Sigmoid colon (tissue), 7 donors: ENCODE results near the gene RAB3A. TPM values are rescaled to one million over a fixed set of nuclear protein-coding genes. Genes with fewer than 3 reads are reported as not detected.
A peak's percentile ranks its signal among the peaks of the same experiment; 100 is the strongest.
"Not testable (repeated sequence)": the region's sequence is repeated elsewhere in the genome, so short reads cannot be mapped to it uniquely, and the experiment has no call there.

Experiments
- DNase-seq: peaks from one replicate; pipeline ENCODE4 v3.0.0-alpha.2; 2019
- H3K27ac ChIP-seq, 4 donors: fragments of 200-600 bp; sonication (generic); one replicate each; pipeline ENCODE4 v1.5.1; 2016 to 2019; ENCODE audit warnings: mild to moderate bottlenecking in 1 of 4
- H3K27me3 ChIP-seq, 3 donors: fragments of 200-600 bp; sonication (generic); one replicate each; pipeline ENCODE4 v1.5.1; 2019; ENCODE audit warnings: mild to moderate bottlenecking in 1 of 3
- H3K36me3 ChIP-seq, 4 donors: fragments of 200-600 bp; sonication (generic); one replicate each; pipeline ENCODE4 v1.5.1; 2016 to 2019
- H3K4me1 ChIP-seq, 4 donors: fragments of 200-600 bp; sonication (generic); one replicate each; pipeline ENCODE4 v1.5.1; 2017 to 2019
- H3K4me3 ChIP-seq, 4 donors: fragments of 200-600 bp; sonication (generic); one replicate each; pipeline ENCODE4 v1.5.1; 2017 to 2019; ENCODE audit warnings: mild to moderate bottlenecking in 2 of 4, moderate library complexity in 1 of 4
- H3K9me3 ChIP-seq, 4 donors: fragments of 200-600 bp in 3 of 4; sonication (generic) in 3 of 4; one replicate each; pipeline versions ENCODE4 v1.5.1 to v1.6.1; 2013 to 2019
- EP300 ChIP-seq, 4 donors: sonication (generic); formaldehyde crosslinking; IDR thresholded peaks; one replicate each; pipeline ENCODE4 v1.6.1; 2017; ENCODE audit warnings: antibody characterized with exemption in 4 of 4
- POLR2A ChIP-seq, 2 donors: fragments of 450-650 bp; IDR thresholded peaks; one replicate each; pipeline ENCODE4 v1.6.1; 2016; ENCODE audit warnings: antibody characterized with exemption in 2 of 2, mild to moderate bottlenecking in 2 of 2, moderate library complexity in 2 of 2
- POLR2AphosphoS5 ChIP-seq, 4 donors: sonication (generic); formaldehyde crosslinking; IDR thresholded peaks; one replicate each; pipeline ENCODE4 v1.6.1; 2017; ENCODE audit warnings: antibody characterized with exemption in 4 of 4
- WGBS, 2 donors: extraction: QIAGEN DNeasy Blood & Tissue Kit; methylation state at CpG; one replicate each; pipeline ENCODE4 v1.1.7; 2013; 5-methylcytosine and 5-hydroxymethylcytosine counted together
- intact Hi-C: fragments of 100-400 bp; cut with DNase I; formaldehyde crosslinking; loops from one replicate; pipeline ENCODE4 v1.15.1; 2023
- polyA plus RNA-seq, 3 donors: library from polyadenylated mRNA; stranded (reverse); fragments of 200-250 nt; gene quantifications; one replicate each; pipeline ENCODE4 v1.2.3, GENCODE V29; 2013
- total RNA-seq, 4 donors: library from RNA; depleted of rRNA; stranded (reverse); fragments of >200 nt; gene quantifications; one replicate each; pipeline ENCODE4 v1.1.0, GENCODE V29; 2016
- TF ChIP-seq, protein P1 (sequence below), 4 experiments: fragments of 450-650 bp in 3 of 4; fragments of 200-600 bp in 1 of 4; IDR thresholded peaks; one replicate each; pipeline ENCODE4 v1.5.1; 2016 to 2019; ENCODE audit warnings: antibody characterized with exemption in 4 of 4, mild to moderate bottlenecking in 3 of 4, moderate library complexity in 2 of 4
- donor health status: healthy with polysubstance abuse.
- donor health status: Bipolar disorder and iron deficiency.
- donor health status: healthy.

Gene RAB3A
- total and polyA plus RNA-seq, 7 donors = 0.66 to 4.8 (median 2.2) TPM

DNA sequence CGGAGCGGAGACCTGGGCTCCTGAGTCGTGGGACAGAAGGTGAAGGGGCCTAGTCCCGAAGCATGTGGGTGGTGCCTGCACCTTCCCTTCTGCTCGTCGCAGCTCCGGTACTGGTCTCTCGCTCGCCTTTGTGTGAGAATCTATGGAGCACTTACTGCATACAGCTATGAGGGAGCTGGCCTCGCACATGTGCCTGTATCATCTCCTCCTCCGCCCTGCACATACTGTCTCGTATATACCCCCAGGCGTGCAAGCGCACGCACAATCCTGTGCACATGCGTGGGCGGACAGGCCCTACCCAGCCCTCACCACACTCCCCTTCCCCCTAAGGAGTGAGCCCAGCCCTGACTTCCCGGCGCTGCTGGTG lies 42.2 kb downstream of the RAB3A start:
- H3K9me3 ChIP-seq = no peaks in the 10 kb centered on the region
- H3K27ac ChIP-seq = peak overlapping the region in 2 of 4 donors; percentile 73 to 75
- H3K27me3 ChIP-seq = no peaks in the 10 kb centered on the region
- TF ChIP-seq EP300 (IDR thresholded peaks at IDR 0.05) (no peak), POLR2A (IDR thresholded peaks at IDR 0.05) (no peak), POLR2AphosphoS5 (IDR thresholded peaks at IDR 0.05) (no peak)
- TF ChIP-seq, protein P1, sequence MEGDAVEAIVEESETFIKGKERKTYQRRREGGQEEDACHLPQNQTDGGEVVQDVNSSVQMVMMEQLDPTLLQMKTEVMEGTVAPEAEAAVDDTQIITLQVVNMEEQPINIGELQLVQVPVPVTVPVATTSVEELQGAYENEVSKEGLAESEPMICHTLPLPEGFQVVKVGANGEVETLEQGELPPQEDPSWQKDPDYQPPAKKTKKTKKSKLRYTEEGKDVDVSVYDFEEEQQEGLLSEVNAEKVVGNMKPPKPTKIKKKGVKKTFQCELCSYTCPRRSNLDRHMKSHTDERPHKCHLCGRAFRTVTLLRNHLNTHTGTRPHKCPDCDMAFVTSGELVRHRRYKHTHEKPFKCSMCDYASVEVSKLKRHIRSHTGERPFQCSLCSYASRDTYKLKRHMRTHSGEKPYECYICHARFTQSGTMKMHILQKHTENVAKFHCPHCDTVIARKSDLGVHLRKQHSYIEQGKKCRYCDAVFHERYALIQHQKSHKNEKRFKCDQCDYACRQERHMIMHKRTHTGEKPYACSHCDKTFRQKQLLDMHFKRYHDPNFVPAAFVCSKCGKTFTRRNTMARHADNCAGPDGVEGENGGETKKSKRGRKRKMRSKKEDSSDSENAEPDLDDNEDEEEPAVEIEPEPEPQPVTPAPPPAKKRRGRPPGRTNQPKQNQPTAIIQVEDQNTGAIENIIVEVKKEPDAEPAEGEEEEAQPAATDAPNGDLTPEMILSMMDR (IDR thresholded peaks at IDR 0.05) = no peak
- no peak for DNase-seq
- intact Hi-C loops = loop anchor here (2.0 to 5.0 kb wide), 2 partner anchors 49 to 154 kb away; partner anchors contain the start of gene ARRDC2
- H3K4me3 ChIP-seq = peak overlapping the region in 3 of 4 donors; percentile 40 to 52 (median 50)
- H3K4me1 ChIP-seq = peaks cover 0 to 31% (median 30%) of the 10 kb centered on the region in 4 donors
- H3K36me3 ChIP-seq = peaks cover 7 to 46% (median 26%) of the 10 kb centered on the region in 4 donors
- WGBS, 2 donors = 62 to 71% methylated on average over 19 of the region's 19 CpGs

- no peaks in the 10 kb centered on the region for H3K9me3 ChIP-seq
- peak overlapping the region in 3 of 4 donors; percentile 40 to 52 (median 50) for H3K4me3 ChIP-seq
- DNase-seq = peak; percentile 83
- H3K36me3 ChIP-seq = peaks cover 3 to 42% (median 22%) of the 10 kb centered on the region in 4 donors
- intact Hi-C loops = loop anchor here (2.0 to 5.0 kb wide), 2 partner anchors 48 to 154 kb away; partner anchors contain the start of gene ARRDC2
- no peak for TF ChIP-seq EP300 (IDR thresholded peaks at IDR 0.05)
- TF ChIP-seq POLR2A (IDR thresholded peaks at IDR 0.05) = no peak
- TF ChIP-seq, protein P1 (IDR thresholded peaks at IDR 0.05) = peak in 1 of 4 experiments; percentile 61
- TF ChIP-seq POLR2AphosphoS5 (IDR thresholded peaks at IDR 0.05) = no peak
- H3K4me1 ChIP-seq = peaks cover 0 to 36% (median 35%) of the 10 kb centered on the region in 4 donors
- peak overlapping the region; percentile 71 to 77 (median 74) for H3K27ac ChIP-seq
- 3 to 6% methylated on average over 66 of the region's 66 CpGs for WGBS, 2 donors
- no peaks in the 10 kb centered on the region for H3K27me3 ChIP-seq
Observed at GRCh38 chr19:18160971-18161635, 42.7 kb downstream of the RAB3A start.

- TF ChIP-seq POLR2AphosphoS5 (IDR thresholded peaks at IDR 0.05) = no peak
- no peak for TF ChIP-seq EP300 (IDR thresholded peaks at IDR 0.05)
- TF ChIP-seq, protein P1 (IDR thresholded peaks at IDR 0.05) = no peak
- no peak for TF ChIP-seq POLR2A (IDR thresholded peaks at IDR 0.05)
- 72 to 81% methylated on average over 13 of the region's 13 CpGs for WGBS, 2 donors
- H3K27ac ChIP-seq = peak overlapping the region; percentile 71 to 77 (median 74)
- H3K9me3 ChIP-seq = no peaks in the 10 kb centered on the region
- peaks cover 0 to 42% (median 22%) of the 10 kb centered on the region in 4 donors for H3K36me3 ChIP-seq
- DNase-seq = no peak
- H3K27me3 ChIP-seq = no peaks in the 10 kb centered on the region
- H3K4me3 ChIP-seq = peak overlapping the region in 3 of 4 donors; percentile 40 to 52 (median 50)
- peaks cover 0 to 42% (median 41%) of the 10 kb centered on the region in 4 donors for H3K4me1 ChIP-seq
- intact Hi-C loops = loop anchor here (2.0 to 5.0 kb wide), 2 partner anchors 48 to 153 kb away; partner anchors contain the start of gene ARRDC2
Observed at GRCh38 chr19:18160493-18160970, 43.3 kb downstream of the RAB3A start.

- Histone ChIP-seq H3K27me3 (no peaks in the 10 kb centered on the region), H3K27ac (peak overlapping the region in 3 of 4 donors; percentile 73 to 77 (median 75)), H3K9me3 (no peaks in the 10 kb centered on the region), H3K4me1 (peaks cover 0 to 47% (median 44%) of the 10 kb centered on the region in 4 donors), H3K4me3 (no peak overlapping the region), H3K36me3 (peaks cover 0 to 36% (median 21%) of the 10 kb centered on the region in 4 donors)
- TF ChIP-seq POLR2A (IDR thresholded peaks at IDR 0.05) = no peak
- TF ChIP-seq POLR2AphosphoS5 (IDR thresholded peaks at IDR 0.05) = no peak
- TF ChIP-seq, protein P1 (IDR thresholded peaks at IDR 0.05) = no peak
- no peak for TF ChIP-seq EP300 (IDR thresholded peaks at IDR 0.05)
- 96 to 97% methylated on average over 10 of the region's 10 CpGs for WGBS, 2 donors
- DNase-seq = no peak
- intact Hi-C loops = loop anchor here (2.0 to 5.0 kb wide), 2 partner anchors 47 to 153 kb away; partner anchors contain the start of gene ARRDC2
Observed at GRCh38 chr19:18159810-18160209, 44.0 kb downstream of the RAB3A start.

GRCh38 chr19:18159059-18159616 lies 44.7 kb downstream of the RAB3A start:
- DNase-seq, intact Hi-C loops, H3K9me3 ChIP-seq, H3K27me3 ChIP-seq, H3K27ac ChIP-seq, H3K4me3 ChIP-seq: not testable (repeated sequence)
- H3K36me3 ChIP-seq = peaks cover 0 to 30% (median 19%) of the 10 kb centered on the region in 4 donors
- 92 to 93% methylated on average over 6 of the region's 6 CpGs for WGBS, 2 donors
- peaks cover 0 to 54% (median 49%) of the 10 kb centered on the region in 4 donors for H3K4me1 ChIP-seq
